GM12864 (cell line): ENCODE measurements around the gene BBX.
A peak's percentile ranks its signal among the peaks of the same experiment; 100 is the strongest.

Source experiments
- DNase-seq: peaks from one replicate; pipeline ENCODE4 v3.0.0-alpha.2; 2011; ENCODE audit warnings: low read depth
- H3K4me3 ChIP-seq: 2 replicates; pipeline ENCODE4 v1.5.1; 2011; ENCODE audit warnings: mild to moderate bottlenecking, low read depth, low read length, control low read depth
- CTCF ChIP-seq: IDR thresholded peaks from 2 replicates; pipeline ENCODE4 v1.5.1; 2011; ENCODE audit warnings: low read depth, mild to moderate bottlenecking, moderate library complexity, low read length, control low read depth, inconsistent platforms; ENCODE audit errors: missing control alignments

Gene BBX

DNA sequence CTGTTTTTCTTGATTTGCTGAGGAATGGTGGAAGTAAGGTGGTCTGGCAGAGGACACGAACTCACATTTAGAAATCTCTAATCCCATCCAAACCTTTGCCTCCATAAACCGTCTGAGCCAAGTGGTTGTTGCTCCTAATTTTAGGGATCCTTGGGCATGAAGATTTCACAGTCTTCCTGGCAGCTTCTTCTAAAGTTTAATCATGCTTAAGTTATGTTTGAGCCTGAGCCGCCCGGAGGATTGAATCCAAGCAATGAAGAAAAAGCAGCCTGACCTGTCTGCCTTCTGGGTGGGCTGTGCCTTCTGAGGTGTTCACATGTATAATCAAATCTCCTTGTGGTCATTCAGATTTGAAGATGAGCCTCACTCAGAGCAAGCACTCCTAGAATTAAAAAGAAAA is 319.1 kb downstream of the BBX start:
- no peak overlapping the region for H3K4me3 ChIP-seq
- no peak for DNase-seq
- no peak for TF ChIP-seq CTCF

DNA sequence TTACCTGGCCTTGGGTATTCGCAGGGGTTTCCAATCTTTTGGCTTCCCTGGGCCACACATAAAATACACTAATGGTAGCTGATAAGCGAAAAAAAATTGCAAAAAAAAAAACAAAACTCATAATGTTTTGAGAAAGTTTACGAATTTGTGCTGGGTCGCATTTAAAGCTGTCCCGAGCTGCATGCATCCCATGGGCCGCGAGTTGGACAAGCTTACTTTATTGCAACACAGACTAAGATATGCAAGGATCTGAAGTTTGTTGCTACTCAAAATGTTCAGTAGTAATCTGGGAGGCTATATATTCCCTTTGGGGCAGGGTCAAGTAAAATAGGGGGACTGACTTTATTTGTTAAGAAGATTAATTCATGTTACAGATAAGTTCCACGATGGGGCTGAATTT is 320.2 kb downstream of the BBX start:
- DNase-seq: no peak
- no peak for TF ChIP-seq CTCF
- no peak overlapping the region for H3K4me3 ChIP-seq

GRCh38 chr3:107845380-107846278 is 322.9 kb downstream of the BBX start:
- TF ChIP-seq CTCF: no peak
- H3K4me3 ChIP-seq: no peak overlapping the region
- DNase-seq: no peak

DNA sequence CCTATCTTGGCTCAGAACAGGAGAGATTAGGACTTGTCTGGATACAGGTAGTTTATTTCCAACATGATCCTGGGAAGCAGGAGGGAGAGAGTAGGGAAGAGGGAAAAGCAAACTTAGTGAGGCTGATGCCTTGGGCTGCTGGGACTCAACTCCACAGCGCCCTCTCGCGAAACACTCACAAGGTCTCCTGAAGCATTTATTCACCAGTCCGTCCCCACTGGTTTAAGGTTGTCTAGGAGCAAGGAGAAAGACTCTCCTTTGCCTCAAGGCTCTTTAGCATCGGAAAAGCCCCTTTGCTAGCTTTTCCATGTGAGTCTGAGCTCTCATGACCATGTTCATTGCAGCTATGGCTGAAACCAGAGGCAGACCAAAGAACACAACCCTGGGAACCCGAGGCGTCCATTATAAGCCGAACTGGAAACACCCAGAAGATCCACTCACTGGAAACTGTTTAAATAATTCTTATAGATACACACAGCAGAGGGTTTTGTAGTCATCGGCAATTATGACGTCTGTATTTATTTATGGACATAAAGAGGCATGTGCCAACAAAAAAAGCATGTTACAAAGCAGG is 323.6 kb downstream of the BBX start:
- H3K4me3 ChIP-seq: no peak overlapping the region
- DNase-seq: no peak
- peak; percentile 78 for TF ChIP-seq CTCF

GRCh38 chr3:107847791-107848190 is 325.0 kb downstream of the BBX start:
- no peak overlapping the region for H3K4me3 ChIP-seq
- no peak for DNase-seq
- TF ChIP-seq CTCF: no peak

- no peak for DNase-seq
- no peak overlapping the region for H3K4me3 ChIP-seq
- TF ChIP-seq CTCF: no peak
Observed at GRCh38 chr3:107848351-107848915, 325.7 kb downstream of the BBX start.
